Peyer's patch (tissue), 4 donors: ENCODE measurements around the gene AOAH. TPM values are rescaled to one million over a fixed set of nuclear protein-coding genes. Genes with fewer than 3 reads are reported as not detected.

Experiments used
- DNase-seq, 3 donors: peaks; one replicate each; pipeline ENCODE4 v3.0.0-alpha.2; 2017 to 2019
- H3K27ac ChIP-seq, 4 donors: fragments of 200-600 bp; sonication (generic); one replicate each; pipeline ENCODE4 v1.5.1; 2016 to 2019
- H3K27me3 ChIP-seq, 2 donors: fragments of 200-600 bp; sonication (generic); one replicate each; pipeline ENCODE4 v1.5.1; 2019
- H3K36me3 ChIP-seq, 3 donors: fragments of 200-600 bp; sonication (generic); one replicate each; pipeline ENCODE4 v1.5.1; 2016 to 2019
- H3K4me1 ChIP-seq, 4 donors: fragments of 200-600 bp; sonication (generic); one replicate each; pipeline ENCODE4 v1.5.1; 2016 to 2019
- H3K4me3 ChIP-seq, 4 donors: fragments of 200-600 bp; sonication (generic); 1 replicate in 3 of 4; 2 replicates in 1 of 4; pipeline ENCODE4 v1.5.1; 2016 to 2019; ENCODE audit warnings: mild to moderate bottlenecking in 1 of 4
- H3K9me3 ChIP-seq, 4 donors: fragments of 200-600 bp; sonication (generic); one replicate each; pipeline ENCODE4 v1.5.1; 2016 to 2019; ENCODE audit warnings: mild to moderate bottlenecking in 1 of 4
- POLR2A ChIP-seq, 2 donors: fragments of 450-650 bp; IDR thresholded peaks; one replicate each; pipeline ENCODE4 v1.5.1; 2017; ENCODE audit warnings: antibody characterized with exemption in 2 of 2, mild to moderate bottlenecking in 2 of 2, moderate library complexity in 2 of 2
- total RNA-seq, 4 donors: library from RNA; depleted of rRNA; stranded (reverse); fragments of >200 nt; gene quantifications; one replicate each; pipeline ENCODE4 v1.1.0, GENCODE V29; 2016
- TF ChIP-seq, protein P1 (sequence below), 6 experiments: fragments of 450-650 bp in 4 of 6; fragments of 200-600 bp in 2 of 6; sonication (generic) in 1 of 6; IDR thresholded peaks; one replicate each; pipeline ENCODE4 v1.5.1; 2017 to 2019; ENCODE audit warnings: antibody characterized with exemption in 6 of 6, mild to moderate bottlenecking in 3 of 6, moderate library complexity in 1 of 6

Gene AOAH
- total RNA-seq, 4 donors from 2014 or later, result 33.3 to 60.2 (median 43.6) TPM

DNA sequence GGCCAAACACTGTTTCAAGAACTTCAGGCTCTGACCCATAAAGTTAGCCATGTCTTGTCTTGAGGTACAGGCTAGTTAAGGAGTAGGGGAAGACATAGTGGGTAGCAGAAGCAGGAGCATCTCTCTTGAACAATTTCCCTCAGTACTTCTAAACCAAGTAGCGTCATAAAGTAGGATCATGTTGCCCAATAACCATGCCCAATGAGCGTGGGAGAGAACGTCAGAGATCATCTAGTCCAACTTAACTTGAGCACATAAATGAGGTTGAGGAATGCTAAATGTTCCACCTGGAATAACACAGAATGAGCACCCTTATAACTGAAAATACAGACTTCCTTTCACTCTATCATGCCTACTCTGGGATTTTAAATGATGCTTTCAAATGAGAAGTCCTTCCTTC lies 134.9 kb downstream of the AOAH start:
- Histone ChIP-seq H3K9me3 (no peaks in the 10 kb centered on the region), H3K4me3 (no peak overlapping the region), H3K4me1 (no peaks in the 10 kb centered on the region), H3K36me3 (no peaks in the 10 kb centered on the region), H3K27ac (no peak overlapping the region), H3K27me3 (no peaks in the 10 kb centered on the region)
- DNase-seq, result no peak
- TF ChIP-seq POLR2A (IDR thresholded peaks at IDR 0.05), result no peak
- TF ChIP-seq, protein P1, sequence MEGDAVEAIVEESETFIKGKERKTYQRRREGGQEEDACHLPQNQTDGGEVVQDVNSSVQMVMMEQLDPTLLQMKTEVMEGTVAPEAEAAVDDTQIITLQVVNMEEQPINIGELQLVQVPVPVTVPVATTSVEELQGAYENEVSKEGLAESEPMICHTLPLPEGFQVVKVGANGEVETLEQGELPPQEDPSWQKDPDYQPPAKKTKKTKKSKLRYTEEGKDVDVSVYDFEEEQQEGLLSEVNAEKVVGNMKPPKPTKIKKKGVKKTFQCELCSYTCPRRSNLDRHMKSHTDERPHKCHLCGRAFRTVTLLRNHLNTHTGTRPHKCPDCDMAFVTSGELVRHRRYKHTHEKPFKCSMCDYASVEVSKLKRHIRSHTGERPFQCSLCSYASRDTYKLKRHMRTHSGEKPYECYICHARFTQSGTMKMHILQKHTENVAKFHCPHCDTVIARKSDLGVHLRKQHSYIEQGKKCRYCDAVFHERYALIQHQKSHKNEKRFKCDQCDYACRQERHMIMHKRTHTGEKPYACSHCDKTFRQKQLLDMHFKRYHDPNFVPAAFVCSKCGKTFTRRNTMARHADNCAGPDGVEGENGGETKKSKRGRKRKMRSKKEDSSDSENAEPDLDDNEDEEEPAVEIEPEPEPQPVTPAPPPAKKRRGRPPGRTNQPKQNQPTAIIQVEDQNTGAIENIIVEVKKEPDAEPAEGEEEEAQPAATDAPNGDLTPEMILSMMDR (IDR thresholded peaks at IDR 0.05), result no peak

DNA sequence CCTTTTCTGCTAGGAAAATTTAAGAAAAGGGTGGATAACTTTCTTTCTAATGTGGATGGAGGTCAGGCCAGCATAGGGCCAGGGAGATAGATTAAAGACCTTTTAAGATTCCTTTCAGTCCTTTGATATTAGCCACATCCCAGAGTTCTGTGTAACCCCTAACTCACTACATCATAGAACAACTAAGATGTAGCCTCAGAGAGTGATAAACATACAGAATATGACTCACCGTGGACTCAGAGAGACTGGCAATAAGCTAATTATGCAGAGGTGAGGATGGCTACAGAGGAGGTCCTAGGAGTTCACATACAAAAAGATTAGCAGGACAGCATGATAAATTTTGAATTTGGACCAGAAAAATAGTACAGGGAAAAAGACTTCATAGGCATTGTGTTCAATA lies 141.0 kb downstream of the AOAH start:
- H3K27ac ChIP-seq, result no peak overlapping the region
- no peak for TF ChIP-seq POLR2A (IDR thresholded peaks at IDR 0.05)
- TF ChIP-seq, protein P1 (IDR thresholded peaks at IDR 0.05), result no peak
- no peaks in the 10 kb centered on the region for H3K27me3 ChIP-seq
- no peak overlapping the region for H3K4me3 ChIP-seq
- no peak for DNase-seq
- no peaks in the 10 kb centered on the region for H3K9me3 ChIP-seq
- no peaks in the 10 kb centered on the region for H3K36me3 ChIP-seq
- no peaks in the 10 kb centered on the region for H3K4me1 ChIP-seq

DNA sequence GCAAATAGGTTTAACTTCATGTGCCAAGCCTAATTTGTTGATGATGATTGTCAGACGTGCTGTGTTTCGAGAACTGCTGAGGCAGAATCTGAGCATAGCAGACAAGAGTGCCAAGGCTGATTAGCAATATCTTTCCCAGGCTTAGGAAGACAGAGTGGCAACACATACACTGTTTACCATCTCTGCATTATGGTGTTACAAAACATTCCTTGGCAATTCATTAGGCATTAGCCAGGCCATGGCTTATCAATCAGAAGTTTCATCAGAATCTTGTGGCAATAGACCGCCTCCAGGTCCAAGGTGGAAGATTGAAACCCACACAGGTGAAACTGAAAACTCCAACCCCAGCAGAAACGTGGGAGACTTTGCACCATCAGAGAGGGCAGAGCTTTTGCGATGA lies 148.5 kb downstream of the AOAH start:
- Histone ChIP-seq H3K27me3 (no peaks in the 10 kb centered on the region), H3K4me1 (no peaks in the 10 kb centered on the region), H3K27ac (no peak overlapping the region), H3K9me3 (no peaks in the 10 kb centered on the region), H3K4me3 (no peak overlapping the region), H3K36me3 (peaks cover 0 to 4% (median 0%) of the 10 kb centered on the region in 3 donors)
- no peak for DNase-seq
- TF ChIP-seq, protein P1 (IDR thresholded peaks at IDR 0.05), result no peak
- no peak for TF ChIP-seq POLR2A (IDR thresholded peaks at IDR 0.05)

DNA sequence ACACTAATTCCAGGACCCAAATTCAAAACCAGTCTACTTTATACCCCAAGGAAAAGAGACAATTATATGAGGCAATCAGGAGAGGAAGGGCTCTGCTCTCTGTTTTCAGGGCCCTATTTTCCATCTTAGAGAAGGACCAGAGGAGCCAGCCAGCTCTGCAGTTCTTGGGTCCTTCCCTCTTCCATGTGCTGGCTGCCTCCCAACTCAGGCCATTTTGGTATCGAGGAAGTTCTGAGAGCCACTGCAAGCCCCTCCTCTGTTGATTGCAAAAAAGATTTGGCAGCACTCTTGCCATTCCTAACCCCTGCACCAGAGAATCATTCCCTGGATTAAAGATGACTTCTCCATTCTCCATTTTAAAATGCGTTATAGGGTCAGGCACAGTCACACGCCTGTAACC lies 151.2 kb downstream of the AOAH start:
- no peak for DNase-seq
- no peak for TF ChIP-seq POLR2A (IDR thresholded peaks at IDR 0.05)
- TF ChIP-seq, protein P1 (IDR thresholded peaks at IDR 0.05), result no peak
- H3K27ac ChIP-seq, result no peak overlapping the region
- peaks cover 0 to 4% (median 0%) of the 10 kb centered on the region in 3 donors for H3K36me3 ChIP-seq
- H3K9me3 ChIP-seq, result no peaks in the 10 kb centered on the region
- H3K4me1 ChIP-seq, result no peaks in the 10 kb centered on the region
- no peak overlapping the region for H3K4me3 ChIP-seq
- no peaks in the 10 kb centered on the region for H3K27me3 ChIP-seq

DNA sequence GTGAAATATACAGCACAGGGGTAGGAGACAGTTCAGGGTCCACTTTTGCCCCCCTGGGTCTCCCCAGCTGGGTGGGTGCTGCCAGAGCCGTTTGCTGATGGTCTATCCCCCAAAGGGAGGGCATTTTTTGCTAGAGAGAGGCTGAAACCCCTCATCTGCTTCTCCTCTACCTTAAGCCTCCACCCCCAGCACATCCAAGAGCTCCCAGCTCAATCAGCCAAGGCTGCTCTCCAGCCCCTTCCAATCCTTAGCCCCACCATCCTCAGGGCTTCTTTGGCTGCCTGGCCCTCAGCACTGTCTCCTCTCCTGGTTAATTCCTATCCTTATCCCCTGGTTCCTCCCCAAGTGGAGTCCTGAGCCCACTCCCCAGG lies 153.1 kb downstream of the AOAH start:
- Histone ChIP-seq H3K27me3 (no peaks in the 10 kb centered on the region), H3K4me3 (no peak overlapping the region), H3K27ac (no peak overlapping the region), H3K9me3 (no peaks in the 10 kb centered on the region), H3K4me1 (no peaks in the 10 kb centered on the region), H3K36me3 (peaks cover 0 to 4% (median 0%) of the 10 kb centered on the region in 3 donors)
- no peak for TF ChIP-seq POLR2A (IDR thresholded peaks at IDR 0.05)
- TF ChIP-seq, protein P1 (IDR thresholded peaks at IDR 0.05), result no peak
- DNase-seq, result no peak
